ENCODE data around the gene CBX8.
A peak's percentile ranks its signal among the peaks of the same experiment; 100 is the strongest.

CBX8 gene

GRCh38 chr17:79834565-79835469, 37.9 kb upstream of the CBX8 start:
- DNase-seq: peak; percentile 38

GRCh38 chr17:79833744-79834564, 37.1 kb upstream of the CBX8 start:
- no peak for DNase-seq

- DNase-seq: no peak
These were observed 36.2 kb upstream of the CBX8 start for GRCh38 chr17:79833110-79833450.

GRCh38 chr17:79832218-79833109, 35.6 kb upstream of the CBX8 start:
- no peak for DNase-seq

- no peak for DNase-seq
These were observed 34.7 kb upstream of the CBX8 start for GRCh38 chr17:79831265-79832217.

- DNase-seq: no peak
These were observed 33.9 kb upstream of the CBX8 start for GRCh38 chr17:79830763-79831264.

- DNase-seq: no peak
These were observed 33.4 kb upstream of the CBX8 start for GRCh38 chr17:79830303-79830702.

- DNase-seq: no peak
These were observed 32.6 kb upstream of the CBX8 start for GRCh38 chr17:79829457-79829856.

- no peak for DNase-seq
These were observed 32.1 kb upstream of the CBX8 start for GRCh38 chr17:79829004-79829403.

- no peak for DNase-seq
These were observed 30.1 kb upstream of the CBX8 start for GRCh38 chr17:79826841-79827578.

- no peak for DNase-seq
These were observed 29.4 kb upstream of the CBX8 start for GRCh38 chr17:79826204-79826680.

GRCh38 chr17:79825580-79825921, 28.7 kb upstream of the CBX8 start:
- no peak for DNase-seq

- DNase-seq: no peak
These were observed 28.2 kb upstream of the CBX8 start for GRCh38 chr17:79824893-79825579.

GRCh38 chr17:79824234-79824633, 27.4 kb upstream of the CBX8 start:
- DNase-seq: no peak

GRCh38 chr17:79822583-79823124, 25.8 kb upstream of the CBX8 start:
- DNase-seq: no peak

- DNase-seq: no peak
These were observed 24.6 kb upstream of the CBX8 start for GRCh38 chr17:79821331-79822095.

- DNase-seq: no peak
These were observed 24.1 kb upstream of the CBX8 start for GRCh38 chr17:79820959-79821330.

GRCh38 chr17:79819534-79820276, 22.8 kb upstream of the CBX8 start:
- no peak for DNase-seq
